ENCODE results near the gene CD52.

The CD52 gene

DNA sequence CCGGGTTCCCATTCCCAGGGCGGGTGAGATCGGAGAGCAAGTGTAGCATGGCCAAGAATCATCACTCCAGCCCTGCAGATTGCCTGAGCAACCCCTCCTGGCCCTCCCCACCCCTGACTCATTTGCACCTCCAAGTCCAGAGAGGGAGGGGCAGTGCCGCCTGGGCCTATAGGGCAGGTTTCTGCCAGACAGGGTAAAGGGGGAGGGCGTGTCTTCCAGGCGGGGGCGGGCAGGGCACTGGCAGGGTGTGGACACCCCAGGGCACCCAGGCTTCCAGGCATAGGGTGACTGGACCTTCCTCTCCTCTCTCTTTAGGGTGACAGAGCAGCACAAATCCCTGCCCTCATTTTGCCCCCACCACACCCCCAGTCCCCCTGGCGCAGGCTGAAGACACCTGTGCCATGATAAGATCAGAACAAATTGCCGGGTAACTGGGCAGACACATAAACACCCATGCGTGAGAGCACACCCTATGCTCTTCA, 39.4 kb downstream of the CD52 start:
- DNase-seq: no peak

DNA sequence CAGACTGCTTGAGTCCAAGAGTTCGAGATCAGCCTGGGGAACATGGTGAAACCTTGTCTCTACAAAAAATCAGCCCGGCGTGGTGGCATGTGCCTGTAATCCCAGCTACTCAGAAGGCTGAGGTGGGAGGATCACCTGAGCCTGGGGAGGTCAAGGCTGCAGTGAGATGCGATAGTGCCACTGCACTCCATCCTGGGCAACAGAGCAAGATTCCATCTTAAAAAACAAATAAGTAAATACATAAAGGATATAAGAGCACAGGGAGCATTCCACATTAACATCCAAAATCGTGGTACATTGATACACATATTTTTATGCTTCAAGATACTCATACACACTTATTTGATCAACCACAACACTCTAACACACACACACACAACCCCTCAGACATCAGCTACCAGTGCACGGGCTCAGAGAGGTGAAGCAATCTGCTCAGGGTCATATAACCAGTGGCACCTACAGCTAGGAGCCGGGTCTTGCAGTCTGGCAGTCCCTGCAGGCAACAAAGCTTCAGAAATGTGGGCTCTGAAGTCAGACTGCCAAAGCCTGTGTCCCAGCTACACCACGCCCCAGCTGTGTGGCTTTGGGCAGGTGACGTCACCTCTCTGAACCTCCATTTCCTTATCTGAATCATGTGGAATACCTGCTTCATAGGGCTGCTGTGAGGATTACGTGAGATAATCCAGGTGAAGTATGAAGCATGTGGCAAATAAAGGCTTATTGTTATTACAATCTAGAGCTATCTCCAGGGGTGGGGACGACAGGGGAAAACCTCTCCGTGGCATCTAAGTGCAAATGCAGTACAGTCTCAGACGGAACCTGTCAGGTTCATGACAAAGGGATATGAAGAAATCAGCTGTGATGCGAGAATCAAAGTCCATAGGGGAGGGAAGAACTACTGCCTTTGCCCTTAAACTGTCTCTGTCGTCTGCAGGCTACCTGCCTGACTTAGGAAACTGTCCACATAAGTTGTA, 40.9 kb downstream of the CD52 start:
- no peak for DNase-seq

DNA sequence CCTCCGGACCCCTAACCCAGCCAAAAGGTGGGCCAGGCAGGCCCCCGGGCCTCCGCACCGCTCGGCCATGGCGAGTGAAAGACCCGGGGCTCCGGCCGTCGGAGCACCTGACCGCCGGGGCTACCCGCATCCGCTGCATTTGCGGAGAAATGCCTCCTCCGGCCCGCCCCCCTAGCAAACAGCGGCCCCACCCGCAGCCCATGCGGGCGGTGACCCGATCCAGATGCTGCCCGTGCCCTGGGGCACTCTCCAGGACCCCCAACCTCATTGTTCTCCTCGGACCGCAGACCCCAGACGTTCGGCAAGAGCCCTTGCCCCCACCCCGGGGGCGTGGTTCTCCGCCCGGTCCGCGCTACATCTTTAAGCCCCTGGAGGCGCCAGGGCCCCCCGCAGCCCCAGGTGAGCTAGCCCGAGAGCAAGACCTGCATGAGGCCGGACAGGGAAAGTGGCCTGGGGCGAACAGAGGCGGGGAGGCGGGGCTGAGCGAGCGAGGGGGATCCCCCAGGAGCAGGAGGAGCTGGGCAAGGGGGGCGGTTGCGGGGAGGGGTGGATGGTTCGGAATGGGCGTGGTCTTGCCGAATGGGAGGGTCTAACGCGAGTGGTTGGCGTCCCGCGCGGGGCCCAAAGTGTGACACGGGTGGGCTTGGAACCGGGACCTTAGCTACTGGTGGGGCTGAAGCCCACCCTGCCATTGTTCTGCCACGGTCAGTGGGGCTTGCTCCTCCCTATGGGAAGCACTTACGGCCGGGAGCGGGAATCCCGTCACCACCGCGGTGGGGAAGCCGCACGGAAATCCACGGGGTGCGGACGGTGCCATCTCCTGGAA, 42.4 kb downstream of the CD52 start:
- no peak for DNase-seq

DNA sequence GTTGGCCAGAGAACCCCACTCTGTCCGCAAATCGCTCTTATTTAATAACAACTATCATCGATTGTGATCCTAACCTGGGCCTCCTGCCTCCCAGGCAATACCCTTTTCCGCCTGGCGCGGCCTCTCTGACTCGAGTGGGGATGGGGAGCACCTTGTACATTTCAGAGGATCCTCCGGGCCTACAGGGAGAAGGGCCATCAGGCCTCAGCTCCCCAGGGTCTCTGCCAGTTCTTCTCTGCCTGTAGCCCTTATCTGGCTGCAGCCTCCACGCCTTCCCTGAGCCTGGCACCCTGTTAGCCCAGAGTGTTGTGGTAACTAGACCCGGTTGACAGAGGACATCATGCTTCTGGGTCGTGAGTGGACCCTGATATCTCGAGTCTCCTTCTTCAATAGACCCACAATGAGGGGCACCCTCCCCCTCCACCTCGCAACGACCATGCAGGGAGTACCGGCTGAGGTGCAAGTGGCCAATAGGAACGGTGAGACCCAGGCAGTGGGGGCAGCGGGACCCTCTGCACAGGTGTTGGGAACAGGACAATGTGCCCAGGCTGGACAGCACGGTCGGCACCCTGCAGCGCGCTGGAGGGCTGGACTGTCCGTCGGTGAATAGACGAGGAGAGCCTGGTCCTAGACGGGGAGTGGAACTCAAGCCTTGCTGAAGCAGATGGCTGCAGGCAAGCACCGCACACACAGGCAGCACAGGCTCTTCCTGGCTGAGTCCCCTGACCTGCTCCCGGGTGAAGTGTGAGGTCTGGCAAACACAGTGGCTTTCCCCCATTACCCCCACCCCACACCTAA, 43.2 kb downstream of the CD52 start:
- no peak for DNase-seq

DNA sequence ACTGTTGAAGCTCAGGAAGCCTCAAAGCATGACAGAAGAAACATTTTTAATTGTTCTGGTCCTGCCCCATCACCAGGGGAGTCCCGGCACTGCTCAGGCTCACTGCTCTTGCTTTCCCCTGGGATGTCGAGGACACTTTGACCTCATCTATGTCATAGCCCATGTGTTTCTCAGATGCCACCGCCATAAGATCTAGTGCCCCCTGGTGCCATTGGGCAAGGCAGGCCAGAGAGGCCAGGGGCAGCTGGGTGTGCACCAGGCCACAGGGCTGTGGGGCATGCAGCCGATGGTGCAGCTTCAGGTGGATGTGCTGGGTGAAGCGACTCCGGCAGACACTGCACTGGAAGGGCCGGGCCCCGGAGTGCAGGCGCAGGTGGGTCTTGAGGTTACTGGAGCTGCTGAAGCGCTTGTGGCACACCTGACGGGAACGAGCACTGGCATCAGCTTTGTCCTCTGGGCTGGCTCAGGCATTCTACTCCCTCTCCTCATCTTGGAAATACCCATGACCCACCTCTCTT, 43.9 kb downstream of the CD52 start:
- DNase-seq: no peak

DNA sequence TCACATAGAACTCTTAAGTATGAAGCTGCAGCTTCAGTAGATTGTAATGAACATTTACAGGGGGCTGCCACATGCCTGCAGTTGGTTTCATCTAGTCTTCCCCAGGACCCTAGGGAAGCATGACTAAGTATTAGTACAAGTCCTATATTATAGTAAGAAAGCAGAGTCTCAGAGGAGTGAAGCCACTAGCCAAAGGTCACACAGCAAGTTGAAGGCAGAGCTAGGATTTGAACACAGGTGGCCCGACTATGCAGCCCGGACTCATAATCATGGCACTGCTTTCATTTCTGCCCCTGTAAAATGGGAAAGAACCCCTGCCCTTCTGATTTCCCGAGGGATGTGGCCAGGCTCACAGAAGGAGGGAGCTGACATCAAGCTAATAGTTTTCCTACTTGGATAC, 44.6 kb downstream of the CD52 start:
- no peak for DNase-seq

DNA sequence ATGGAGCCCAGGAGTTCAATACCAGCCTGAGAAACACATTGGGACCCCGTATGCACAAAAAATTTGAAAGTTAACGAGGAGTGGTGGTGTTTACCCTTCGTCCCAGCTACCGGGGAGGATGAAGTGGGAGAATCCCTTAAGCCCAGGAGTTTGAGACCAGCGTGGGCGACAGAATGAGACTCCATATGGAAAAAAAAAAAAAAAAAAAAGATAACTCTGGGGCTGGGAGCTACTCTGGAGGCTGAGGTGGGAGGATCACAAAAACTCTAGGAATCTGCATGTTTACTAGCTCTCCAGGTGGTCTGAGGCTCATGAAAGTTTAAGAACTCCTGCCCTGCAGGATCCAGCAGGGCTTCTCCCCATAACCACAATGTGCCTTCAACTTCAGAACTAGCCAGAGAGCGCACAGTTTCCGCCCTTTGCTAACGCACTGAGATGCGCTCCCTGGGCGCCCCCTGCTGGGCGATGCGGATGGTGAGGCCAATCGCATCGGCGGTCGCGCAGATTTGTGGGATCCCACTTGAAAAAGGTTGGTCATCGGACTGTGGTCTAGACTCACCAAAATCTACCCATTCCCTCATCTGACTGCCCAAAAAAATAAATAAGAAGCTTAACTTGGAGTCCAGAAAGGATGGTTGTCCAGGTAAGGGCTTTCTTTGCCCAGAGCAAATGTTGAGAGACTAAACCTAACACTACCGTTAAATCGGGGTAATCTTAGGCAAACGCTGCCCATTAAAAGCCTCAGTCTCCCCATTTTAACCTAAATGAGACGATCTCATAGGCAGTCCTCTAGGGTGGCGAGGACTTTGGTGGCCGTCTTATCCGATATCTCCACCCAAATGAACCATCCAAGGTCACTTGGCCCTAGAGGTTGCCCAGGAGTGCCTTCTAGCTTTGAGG, 46.0 kb downstream of the CD52 start:
- DNase-seq: no peak

DNA sequence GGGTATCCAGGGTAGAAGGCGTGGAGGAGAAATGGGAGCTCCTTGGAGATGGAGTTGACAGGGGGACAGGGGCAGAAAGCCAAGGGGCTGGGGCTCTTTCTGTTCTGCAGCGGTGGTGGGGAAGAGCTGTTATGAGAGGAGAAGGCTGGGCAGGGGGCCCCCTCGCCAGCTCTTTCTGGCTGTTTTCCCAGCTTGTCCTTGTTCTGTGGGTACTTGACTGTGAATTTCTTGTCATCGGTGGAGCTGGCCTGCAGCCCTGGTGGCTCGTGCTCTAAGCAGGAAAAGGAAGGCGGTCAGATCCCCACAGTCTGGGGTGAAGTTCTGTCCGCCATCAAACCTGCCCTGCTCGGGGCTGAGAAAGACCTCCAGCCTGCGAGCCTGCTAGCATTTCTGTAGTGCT, 47.2 kb downstream of the CD52 start:
- DNase-seq: no peak

DNA sequence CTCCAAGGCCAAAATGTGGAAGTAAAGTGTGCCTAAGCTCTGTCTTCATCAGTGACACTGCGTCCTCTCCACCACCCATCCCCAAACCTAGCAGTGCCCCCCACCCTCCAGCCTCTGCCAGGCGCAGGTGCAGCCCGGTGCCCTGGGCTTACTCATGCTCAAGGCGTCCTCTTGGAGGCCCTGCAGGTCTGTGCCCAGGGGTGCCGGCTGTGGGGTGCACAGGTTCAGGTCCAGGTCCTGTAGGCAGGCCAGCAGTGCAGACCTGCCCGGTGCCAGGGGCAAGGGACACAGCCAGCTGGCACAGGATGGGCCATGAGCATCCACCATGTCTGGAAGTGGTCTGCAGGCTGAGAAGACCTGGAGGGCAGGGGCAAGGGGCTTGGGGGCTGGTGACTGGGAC, 49.7 kb downstream of the CD52 start:
- no peak for DNase-seq

DNA sequence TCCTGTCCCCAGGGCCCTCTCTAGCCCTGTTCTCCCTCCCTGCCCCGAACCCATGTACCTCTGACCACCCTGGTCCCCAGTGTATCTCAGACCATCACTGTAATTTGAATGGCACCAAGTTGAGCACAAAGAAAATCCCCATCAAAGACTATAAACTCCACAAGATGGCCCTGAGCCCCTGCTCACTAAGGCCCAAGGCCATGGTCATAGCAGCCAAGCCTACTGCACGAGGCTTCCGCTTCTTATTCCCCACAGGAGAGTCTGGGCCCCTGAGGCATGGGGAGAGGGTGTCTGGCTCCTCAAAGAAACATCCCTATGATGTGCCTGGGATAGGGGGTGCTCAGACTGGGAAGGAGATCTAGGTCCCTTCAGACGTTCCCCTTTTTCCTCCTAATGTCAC, 50.2 kb downstream of the CD52 start:
- DNase-seq: no peak

DNA sequence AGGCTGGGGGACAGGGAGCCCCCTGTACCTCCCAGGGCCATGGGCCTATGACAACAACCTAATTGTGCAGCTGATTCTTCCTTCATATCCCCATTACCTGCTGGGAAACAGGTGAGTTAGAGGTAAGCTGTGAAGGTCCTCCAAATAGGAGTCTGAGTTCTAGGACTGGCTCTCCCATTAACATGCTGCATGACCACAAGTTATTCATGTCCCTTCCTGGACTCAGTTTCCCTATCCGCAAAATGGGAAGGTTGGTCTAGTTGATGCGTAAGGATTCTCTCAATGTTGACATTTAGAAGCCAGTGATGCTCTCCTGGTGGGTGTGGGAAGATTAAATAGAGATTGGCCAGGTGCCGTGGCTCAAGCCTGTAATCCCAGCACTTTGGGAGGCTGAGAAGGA, 50.7 kb downstream of the CD52 start:
- DNase-seq: no peak
